ENCODE data around the gene FARSB. TPM values are rescaled to one million over a fixed set of nuclear protein-coding genes. Genes with fewer than 3 reads are reported as not detected.
A peak's percentile ranks its signal among the peaks of the same experiment; 100 is the strongest.

The FARSB gene
- polyA plus RNA-seq, 3 donors: 5.8 to 10.9 (median 8.4) TPM

GRCh38 chr2:222622910-222623309 lies 33.0 kb downstream of the FARSB start:
- H3K27me3 Mint-ChIP-seq (ENCODE audit: low read depth in 3 of 3): no peaks in the 10 kb centered on the region
- no CpG with 5 or more reads among the region's 2 CpGs for WGBS (ENCODE audit: insufficient coverage)
- H3K36me3 ChIP-seq (replicated peaks in 1 of 2; ENCODE audit: control insufficient read depth in 1 of 2, insufficient read depth in 2 of 2, low read length in 2 of 2): peaks cover 22 to 67% of the 10 kb centered on the region in 2 donors
- H3K4me3 ChIP-seq (replicated peaks in 1 of 3; ENCODE audit: low read depth in 2 of 3, low read length in 3 of 3): peak overlapping the region in 1 of 3 experiments; percentile 42
- H2AFZ ChIP-seq (ENCODE audit: insufficient read depth, low read depth, low read length, poor library complexity, severe bottlenecking): peak overlapping the region; percentile 30
- no peaks in the 10 kb centered on the region for H3K9me3 ChIP-seq (replicated peaks in 1 of 2; ENCODE audit: control insufficient read depth in 1 of 2, insufficient read depth in 1 of 2, low read length in 2 of 2)
- H3K4me1 ChIP-seq (ENCODE audit: control insufficient read depth in 1 of 2, insufficient read depth in 2 of 2, low read length in 2 of 2): peaks cover 39 to 43% of the 10 kb centered on the region in 2 donors
- peak overlapping the region; percentile 36 for H3K9ac ChIP-seq (ENCODE audit: insufficient read depth, low read length, poor library complexity, severe bottlenecking)
- H3K27me3 ChIP-seq (ENCODE audit: control insufficient read depth in 2 of 2, insufficient read depth in 2 of 2, low read length in 2 of 2): no peaks in the 10 kb centered on the region
- DNase-seq: peak; percentile 62 to 63 (median 62)
- intact Hi-C loops (cut with micrococcal nuclease): no loop called here
- H3K79me2 ChIP-seq (ENCODE audit: insufficient read depth, low read length): no peaks in the 10 kb centered on the region
- no peaks in the 10 kb centered on the region for H4K20me1 ChIP-seq (ENCODE audit: insufficient read depth, low read length)
- H3K4me2 ChIP-seq (replicated peaks; ENCODE audit: extremely low read depth, low read length, poor library complexity, severe bottlenecking): peak overlapping the region; percentile 41
- TF ChIP-seq, protein P1, sequence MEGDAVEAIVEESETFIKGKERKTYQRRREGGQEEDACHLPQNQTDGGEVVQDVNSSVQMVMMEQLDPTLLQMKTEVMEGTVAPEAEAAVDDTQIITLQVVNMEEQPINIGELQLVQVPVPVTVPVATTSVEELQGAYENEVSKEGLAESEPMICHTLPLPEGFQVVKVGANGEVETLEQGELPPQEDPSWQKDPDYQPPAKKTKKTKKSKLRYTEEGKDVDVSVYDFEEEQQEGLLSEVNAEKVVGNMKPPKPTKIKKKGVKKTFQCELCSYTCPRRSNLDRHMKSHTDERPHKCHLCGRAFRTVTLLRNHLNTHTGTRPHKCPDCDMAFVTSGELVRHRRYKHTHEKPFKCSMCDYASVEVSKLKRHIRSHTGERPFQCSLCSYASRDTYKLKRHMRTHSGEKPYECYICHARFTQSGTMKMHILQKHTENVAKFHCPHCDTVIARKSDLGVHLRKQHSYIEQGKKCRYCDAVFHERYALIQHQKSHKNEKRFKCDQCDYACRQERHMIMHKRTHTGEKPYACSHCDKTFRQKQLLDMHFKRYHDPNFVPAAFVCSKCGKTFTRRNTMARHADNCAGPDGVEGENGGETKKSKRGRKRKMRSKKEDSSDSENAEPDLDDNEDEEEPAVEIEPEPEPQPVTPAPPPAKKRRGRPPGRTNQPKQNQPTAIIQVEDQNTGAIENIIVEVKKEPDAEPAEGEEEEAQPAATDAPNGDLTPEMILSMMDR (IDR thresholded peaks at IDR 0.05): no peak
- H3K27ac ChIP-seq (ENCODE audit: low read depth in 1 of 2, low read length in 2 of 2): peak overlapping the region; percentile 36 to 87
- H3K36me3 Mint-ChIP-seq: peaks cover 49 to 62% of the 10 kb centered on the region in 2 donors
- H3K27ac Mint-ChIP-seq: peak overlapping the region; percentile 81 to 94 (median 89)
- H3K4me1 Mint-ChIP-seq: peaks cover 34% of the 10 kb centered on the region
- H3K9me3 Mint-ChIP-seq: peaks cover 0 to 3% (median 0%) of the 10 kb centered on the region in 7 donors
- H3K4me3 Mint-ChIP-seq: no peak overlapping the region

DNA sequence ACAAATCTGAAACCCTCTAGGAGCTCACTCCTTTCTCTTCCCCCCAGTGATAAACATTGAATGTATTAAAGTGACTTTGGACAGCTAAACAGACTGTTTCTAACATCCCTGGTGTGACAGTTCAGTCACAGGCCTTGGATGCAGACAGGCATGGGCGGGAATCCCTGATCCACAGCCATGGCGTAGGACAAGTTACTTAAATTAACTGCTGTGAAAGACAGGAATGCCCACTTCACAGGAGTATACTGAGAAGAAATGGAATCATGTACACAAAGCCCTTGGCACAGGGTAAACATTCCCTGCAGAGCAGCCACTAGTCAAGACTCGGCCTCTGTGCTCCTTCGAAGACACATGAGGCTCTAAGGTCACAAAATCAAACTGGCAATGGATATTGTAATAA lies 34.0 kb downstream of the FARSB start:
- peaks cover 15 to 64% of the 10 kb centered on the region in 2 donors for H3K36me3 ChIP-seq (replicated peaks in 1 of 2; ENCODE audit: control insufficient read depth in 1 of 2, insufficient read depth in 2 of 2, low read length in 2 of 2)
- no peaks in the 10 kb centered on the region for H3K27me3 ChIP-seq (ENCODE audit: control insufficient read depth in 2 of 2, insufficient read depth in 2 of 2, low read length in 2 of 2)
- H3K79me2 ChIP-seq (ENCODE audit: insufficient read depth, low read length): no peaks in the 10 kb centered on the region
- Mint-ChIP-seq H3K36me3 (peaks cover 46 to 57% of the 10 kb centered on the region in 2 donors), H3K27ac (peak overlapping the region; percentile 75 to 89 (median 81)), H3K27me3 (ENCODE audit: low read depth in 3 of 3) (no peaks in the 10 kb centered on the region), H3K4me3 (peak overlapping the region in 1 of 2 donors; percentile 26), H3K9me3 (peaks cover 0 to 3% (median 0%) of the 10 kb centered on the region in 7 donors), H3K4me1 (peaks cover 34% of the 10 kb centered on the region)
- 100% methylated on average over 2 of the region's 4 CpGs for WGBS (ENCODE audit: insufficient coverage)
- H3K4me2 ChIP-seq (replicated peaks; ENCODE audit: extremely low read depth, low read length, poor library complexity, severe bottlenecking): peak overlapping the region; percentile 11
- H3K9me3 ChIP-seq (replicated peaks in 1 of 2; ENCODE audit: control insufficient read depth in 1 of 2, insufficient read depth in 1 of 2, low read length in 2 of 2): no peaks in the 10 kb centered on the region
- peak overlapping the region; percentile 80 to 87 for H3K27ac ChIP-seq (ENCODE audit: low read depth in 1 of 2, low read length in 2 of 2)
- intact Hi-C loops (cut with micrococcal nuclease): no loop called here
- H4K20me1 ChIP-seq (ENCODE audit: insufficient read depth, low read length): no peaks in the 10 kb centered on the region
- no peak overlapping the region for H3K4me3 ChIP-seq (replicated peaks in 1 of 3; ENCODE audit: low read depth in 2 of 3, low read length in 3 of 3)
- DNase-seq: no peak
- H2AFZ ChIP-seq (ENCODE audit: insufficient read depth, low read depth, low read length, poor library complexity, severe bottlenecking): peak overlapping the region; percentile 49
- no peak overlapping the region for H3K9ac ChIP-seq (ENCODE audit: insufficient read depth, low read length, poor library complexity, severe bottlenecking)
- TF ChIP-seq, protein P1 (IDR thresholded peaks at IDR 0.05): no peak
- peaks cover 39 to 43% of the 10 kb centered on the region in 2 donors for H3K4me1 ChIP-seq (ENCODE audit: control insufficient read depth in 1 of 2, insufficient read depth in 2 of 2, low read length in 2 of 2)

All from CD14-positive monocyte (primary cell).